GM19395 (cell line): ENCODE data around the gene NPIPB13.
"Not testable (repeated sequence)": the region's sequence is repeated elsewhere in the genome, so short reads cannot be mapped to it uniquely, and the experiment has no call there.

Experiments used
- ATAC-seq: cut with Tn5 transposase; IDR thresholded peaks from one replicate; pipeline ENCODE4 v1.9.1; 2021; ENCODE audit warnings: mild to moderate bottlenecking, moderate library complexity; ENCODE audit not compliant: unreplicated experiment

The NPIPB13 gene

DNA sequence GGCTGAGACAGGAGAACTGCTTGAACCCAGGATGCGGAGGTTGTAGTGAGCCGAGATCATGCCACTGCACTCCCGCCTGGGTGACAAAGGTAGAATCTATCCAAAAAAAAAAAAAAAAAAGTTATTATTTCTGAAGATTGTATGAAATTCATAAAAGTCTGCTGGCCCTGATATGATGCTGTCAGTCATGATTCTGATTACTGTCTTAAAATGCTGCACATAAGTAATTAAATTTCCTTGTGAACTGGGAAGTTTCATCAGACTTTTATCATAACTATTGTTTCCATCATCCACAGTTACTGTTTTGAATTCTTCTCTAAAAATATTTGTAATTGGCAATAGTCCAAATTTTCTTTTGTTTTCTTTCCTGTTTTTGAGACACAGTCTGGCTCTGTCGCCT, at the start of gene NPIPB13:
Gene NPIPB13, minus strand, starts transcription at position 101 of the 400 bp plus-strand sequence. CDS start 2,906 bp downstream, outside the sequence.
- ATAC-seq, result not testable (repeated sequence)

DNA sequence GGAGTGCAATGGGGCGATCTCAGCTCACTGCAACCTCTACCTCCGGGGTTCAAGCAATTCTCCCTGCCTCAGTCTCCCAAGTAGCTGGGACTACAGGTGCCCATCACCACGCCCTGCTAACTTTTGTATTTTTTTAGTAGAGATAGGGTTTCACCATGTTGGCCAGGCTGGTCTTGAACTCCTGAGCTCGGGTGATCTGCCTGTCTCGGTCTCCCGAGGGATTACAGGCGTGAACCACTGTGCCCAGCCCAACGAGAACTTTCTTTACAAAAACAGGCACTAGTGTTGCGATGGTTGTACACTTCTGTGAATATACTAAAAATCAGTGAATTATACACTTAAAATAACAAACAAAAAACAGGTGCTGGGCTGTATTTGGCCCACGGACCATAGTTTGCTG, 34.1 kb upstream of the NPIPB13 start:
- ATAC-seq, result not testable (repeated sequence)

DNA sequence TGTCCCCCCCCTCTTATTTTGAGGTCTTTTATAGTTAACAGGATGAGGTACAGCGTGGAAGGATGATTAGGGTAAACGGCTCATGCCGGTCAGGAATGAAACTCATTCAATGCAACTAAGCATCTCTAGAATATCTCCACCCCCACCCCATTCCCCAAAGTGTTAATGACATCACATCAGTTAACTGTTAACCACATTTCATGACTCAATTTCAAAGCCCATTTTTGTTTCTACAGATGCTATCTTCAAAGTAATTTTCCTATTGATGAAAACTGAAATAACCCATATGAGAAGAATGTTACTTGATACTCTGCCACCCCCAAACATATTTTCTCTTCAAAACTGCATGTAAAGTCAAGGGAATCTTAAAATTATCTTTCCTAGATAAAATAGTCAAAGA, 30.2 kb upstream of the NPIPB13 start:
- not testable (repeated sequence) for ATAC-seq

DNA sequence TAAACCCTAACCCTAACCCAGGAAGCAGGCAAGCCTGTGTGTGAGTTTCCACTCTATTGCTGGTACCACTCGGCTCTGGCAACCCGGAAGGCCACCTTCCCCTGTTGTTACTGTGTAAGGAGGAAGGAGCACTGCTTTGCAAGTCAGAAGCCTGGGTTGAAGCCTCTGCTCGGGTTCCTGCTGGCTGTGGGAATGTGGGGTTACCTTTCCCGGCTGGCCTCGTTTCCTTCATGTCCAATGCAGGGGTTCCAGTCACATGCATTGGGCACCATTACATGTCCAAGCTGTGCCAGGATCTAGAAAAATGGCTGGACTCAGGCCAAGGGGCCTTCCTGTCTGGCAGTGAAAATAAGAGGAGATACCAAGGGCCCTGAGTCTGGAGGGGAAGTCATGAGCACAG, 31.2 kb downstream of the NPIPB13 start:
- not testable (repeated sequence) for ATAC-seq

DNA sequence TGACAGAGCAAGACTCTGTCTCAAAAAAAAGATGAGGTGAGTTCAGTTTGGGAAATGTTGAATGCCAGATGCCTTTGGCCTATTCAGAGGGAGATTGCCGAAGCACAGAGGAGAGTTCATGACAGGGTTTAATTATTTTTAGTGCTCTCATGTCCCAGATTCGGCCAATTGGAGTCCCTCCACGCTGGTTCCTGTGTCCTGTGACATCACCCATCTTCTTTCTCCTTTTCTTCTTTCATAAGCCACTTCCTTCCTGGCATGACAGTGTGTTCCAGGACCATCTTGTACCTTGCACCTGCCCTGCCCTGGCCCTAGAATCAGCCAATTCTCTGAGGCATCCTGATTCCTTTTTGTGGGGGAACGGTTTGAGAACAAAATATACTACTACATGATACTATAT, 36.9 kb downstream of the NPIPB13 start:
- not testable (repeated sequence) for ATAC-seq

DNA sequence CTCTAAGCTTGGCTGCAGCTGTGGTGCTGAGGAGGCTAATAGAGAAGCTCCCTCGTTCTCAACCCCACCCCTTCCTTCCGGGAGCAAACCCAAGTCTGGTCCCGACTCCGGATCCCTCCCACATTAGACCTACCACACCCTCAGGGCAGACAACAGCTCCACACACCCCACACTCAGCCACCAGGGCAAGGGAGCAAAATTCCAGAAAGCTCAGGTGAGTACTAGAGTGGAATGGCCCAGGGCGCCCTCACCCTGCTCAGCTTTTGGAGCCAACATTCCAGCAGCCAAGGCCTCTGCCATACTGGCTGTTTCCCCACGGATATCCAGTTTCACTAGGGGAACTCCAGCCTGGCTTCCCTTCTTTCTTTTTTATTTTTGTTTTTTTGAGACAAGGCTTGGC, 39.2 kb downstream of the NPIPB13 start:
- ATAC-seq, result not testable (repeated sequence)

DNA sequence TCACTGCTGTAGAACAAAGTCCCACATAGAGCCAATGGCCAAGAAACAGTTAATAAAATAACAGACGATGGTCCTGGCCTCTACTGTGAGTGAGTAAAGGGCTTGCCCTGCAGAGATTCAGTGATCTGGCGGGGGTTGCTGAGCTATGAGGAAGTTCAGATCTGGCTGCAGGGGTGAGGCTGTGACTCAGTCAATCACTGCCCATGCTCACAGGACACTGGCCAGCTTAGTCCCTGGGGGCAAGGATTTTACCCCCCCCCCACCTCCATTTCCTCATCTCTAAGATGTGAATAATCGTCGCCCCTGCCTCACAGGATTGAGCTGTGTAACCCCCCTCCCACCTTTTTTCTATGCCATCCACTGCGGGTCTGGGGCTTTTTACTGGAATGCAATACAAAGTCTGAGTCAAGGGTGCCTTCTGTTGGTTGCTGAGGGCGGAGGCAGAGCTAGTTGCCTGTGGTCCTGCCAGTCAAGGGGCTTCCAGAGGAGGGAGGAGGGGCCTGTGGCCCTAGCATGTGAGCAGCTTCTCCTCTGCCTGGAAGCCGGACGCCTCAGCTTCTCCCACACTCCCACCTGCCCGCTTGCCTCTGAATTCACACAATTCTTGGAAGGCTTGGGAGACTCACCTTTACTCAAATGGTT, 41.1 kb downstream of the NPIPB13 start:
- not testable (repeated sequence) for ATAC-seq

DNA sequence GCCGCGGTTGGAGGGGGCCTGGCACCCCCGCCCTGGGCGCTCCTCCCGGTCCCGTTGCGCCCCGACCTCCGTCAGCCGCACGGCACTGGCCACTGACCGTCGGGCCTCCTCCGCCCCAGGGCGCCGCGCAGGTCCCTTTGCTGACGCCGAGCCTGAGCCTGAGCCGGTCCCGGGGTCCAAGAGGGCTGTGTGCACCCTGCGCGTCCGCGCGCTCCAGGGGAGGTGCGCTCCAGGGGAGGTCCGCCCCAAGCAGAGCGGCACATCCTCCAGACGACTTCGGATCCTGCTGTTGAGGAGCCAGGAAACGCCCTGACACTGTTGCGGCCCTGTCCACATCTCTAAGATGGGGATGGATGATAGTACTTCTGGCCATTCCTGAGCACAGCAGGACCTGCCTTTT, 42.0 kb downstream of the NPIPB13 start:
- ATAC-seq, result not testable (repeated sequence)

DNA sequence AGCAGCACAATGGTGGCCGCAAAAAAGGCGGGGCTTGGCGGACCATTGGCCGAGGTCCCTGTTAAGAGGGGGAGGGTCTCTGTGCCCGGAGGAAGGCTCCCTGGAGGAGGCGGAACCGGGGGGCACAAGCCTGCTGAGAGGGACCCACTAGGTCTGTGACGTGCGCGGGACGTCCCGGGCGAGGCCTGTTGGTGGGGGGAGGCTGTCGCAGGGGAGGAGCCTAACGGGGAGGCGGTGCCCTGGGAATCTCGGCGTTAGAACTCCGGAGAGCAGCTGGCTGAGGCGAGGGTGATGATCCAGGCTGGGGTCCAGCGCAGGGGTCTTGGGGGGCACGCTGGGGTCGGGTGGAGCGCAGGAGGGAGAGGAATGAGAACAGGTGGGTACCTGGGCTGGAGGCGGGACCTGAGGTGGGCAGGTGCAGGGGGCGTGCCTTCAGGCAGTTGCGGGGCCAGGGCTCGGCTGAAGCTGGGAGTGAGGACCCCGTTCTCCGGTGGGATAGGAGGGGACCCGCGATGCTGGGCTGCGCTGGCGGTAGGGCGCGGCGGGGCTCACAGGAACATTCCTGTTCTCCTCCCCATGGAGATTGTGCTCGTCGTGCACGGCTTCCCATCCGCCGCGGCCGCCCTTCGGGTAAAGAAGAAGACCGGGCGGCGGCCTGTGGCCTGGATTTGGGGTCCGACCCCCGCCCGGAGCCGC, 42.6 kb downstream of the NPIPB13 start:
- ATAC-seq, result not testable (repeated sequence)

DNA sequence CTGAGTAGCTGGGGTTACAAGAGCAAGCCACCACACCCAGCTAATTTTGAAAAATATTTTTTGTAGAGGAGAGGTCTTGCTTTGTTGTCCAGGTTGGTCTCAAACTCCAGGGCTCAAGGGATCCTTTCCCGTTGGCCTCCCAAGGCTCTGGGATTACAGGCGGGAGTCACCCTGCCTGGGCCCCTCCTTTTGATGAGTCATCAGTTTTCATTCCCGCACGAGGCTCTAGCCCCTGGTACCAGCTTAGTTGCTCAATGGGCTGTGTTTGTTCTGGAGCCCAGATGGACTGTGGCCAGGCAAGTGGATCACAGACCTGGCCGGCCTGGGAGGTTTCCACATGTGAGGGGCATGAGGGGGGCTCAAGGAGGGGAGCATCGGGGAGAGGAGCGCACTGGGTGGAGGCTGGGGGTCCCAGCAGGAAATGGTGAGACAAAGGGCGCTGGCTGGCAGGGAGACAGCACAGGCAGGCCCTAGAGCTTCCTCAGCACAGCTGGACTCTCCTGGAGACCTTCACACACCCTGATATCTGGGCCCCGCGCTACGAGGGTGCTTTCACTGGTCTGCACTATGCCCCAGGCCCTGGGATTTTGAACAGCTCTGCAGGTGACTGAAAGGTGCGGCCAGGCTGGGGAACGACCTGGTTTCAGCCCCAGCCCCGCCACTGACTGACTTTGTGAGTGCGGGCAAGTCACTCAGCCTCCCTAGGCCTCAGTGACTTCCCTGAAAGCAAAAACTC, 48.5 kb downstream of the NPIPB13 start:
- ATAC-seq, result not testable (repeated sequence)

DNA sequence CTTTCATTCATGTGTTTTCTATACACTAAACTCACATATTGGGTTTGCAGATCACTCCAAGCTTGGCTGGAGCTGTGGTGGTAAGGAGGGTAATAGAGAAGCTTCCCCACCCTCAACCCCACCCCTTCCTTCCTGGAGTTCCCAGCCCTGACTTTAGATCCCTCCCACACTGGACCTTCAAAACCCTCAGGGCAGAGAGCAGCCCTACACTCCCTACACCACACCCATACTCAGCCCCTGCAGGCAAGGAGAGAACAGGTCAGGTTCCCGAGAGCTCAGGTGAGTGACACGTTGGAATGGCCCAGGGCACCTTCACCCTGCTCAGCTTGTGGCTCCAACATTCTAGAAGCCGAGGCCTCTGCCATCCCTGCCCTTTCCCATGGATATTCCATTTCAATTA, 49.2 kb downstream of the NPIPB13 start, which contains the start of gene SULT1A3:
Gene SULT1A3, plus strand, starts transcription at position 207 of the 400 bp plus-strand sequence. CDS start 1,474 bp downstream, outside the sequence.
- not testable (repeated sequence) for ATAC-seq
